Stimulated activated naive CD4-positive, alpha-beta T cell treated with Interleukin-2 at 50 U/mL for 16 hours (primary cell): Measurements from ENCODE around the gene ADCY7.

ENCODE experiments used
- DNase-seq: peaks from one replicate; lab custom pipeline; 2025; lab: John Stamatoyannopoulos, UW

The ADCY7 gene

DNA sequence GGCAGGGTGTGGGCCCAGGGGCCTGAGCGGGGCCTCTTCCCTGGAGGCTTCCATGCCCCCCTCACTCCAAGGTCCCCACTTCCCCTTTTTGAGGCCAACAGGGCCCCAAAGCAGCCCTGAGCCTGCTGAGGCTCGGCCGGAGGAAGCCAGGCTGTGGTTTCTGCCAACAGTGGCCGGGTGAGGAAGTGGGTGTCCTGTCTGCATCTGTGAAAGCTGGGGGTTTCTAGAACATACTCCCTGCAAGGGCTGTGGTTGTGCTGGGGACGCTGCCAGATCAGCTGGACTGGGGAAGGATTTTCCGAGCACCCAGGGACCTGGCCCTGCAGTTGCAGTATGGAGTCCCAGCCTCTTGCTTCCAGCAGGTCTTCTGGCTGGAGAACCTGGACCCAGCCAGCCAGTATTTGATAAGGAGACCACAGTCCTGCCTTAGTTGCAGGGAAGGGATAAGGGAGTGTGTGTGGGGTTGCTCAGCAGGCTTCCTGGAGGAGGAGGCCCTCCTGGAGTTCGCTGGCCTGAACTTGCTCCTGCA is 15.7 kb downstream of the ADCY7 start:
- DNase-seq: peak; percentile 28

GRCh38 chr16:50282955-50283631 is 16.7 kb downstream of the ADCY7 start:
- no peak for DNase-seq

GRCh38 chr16:50284131-50284911 is 18.0 kb downstream of the ADCY7 start:
- DNase-seq: no peak

- DNase-seq: no peak
Measured at GRCh38 chr16:50285406-50286003, 19.2 kb downstream of the ADCY7 start.

GRCh38 chr16:50286681-50287080 is 20.3 kb downstream of the ADCY7 start:
- DNase-seq: no peak

DNA sequence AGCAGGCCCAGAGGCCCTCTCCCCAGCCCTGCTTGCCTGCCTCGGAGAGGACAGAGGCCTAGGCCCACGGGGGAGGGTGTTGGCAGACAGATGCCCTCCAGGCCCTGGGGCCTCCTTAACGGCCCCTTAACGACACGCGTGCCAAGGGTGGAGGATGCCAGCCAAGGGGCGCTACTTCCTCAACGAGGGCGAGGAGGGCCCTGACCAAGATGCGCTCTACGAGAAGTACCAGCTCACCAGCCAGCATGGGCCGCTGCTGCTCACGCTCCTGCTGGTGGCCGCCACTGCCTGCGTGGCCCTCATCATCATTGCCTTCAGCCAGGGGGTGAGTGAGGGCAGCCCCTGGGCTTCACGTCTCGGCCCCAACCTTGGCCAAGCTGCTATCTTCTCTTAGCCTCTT is 21.7 kb downstream of the ADCY7 start:
- DNase-seq: no peak

DNA sequence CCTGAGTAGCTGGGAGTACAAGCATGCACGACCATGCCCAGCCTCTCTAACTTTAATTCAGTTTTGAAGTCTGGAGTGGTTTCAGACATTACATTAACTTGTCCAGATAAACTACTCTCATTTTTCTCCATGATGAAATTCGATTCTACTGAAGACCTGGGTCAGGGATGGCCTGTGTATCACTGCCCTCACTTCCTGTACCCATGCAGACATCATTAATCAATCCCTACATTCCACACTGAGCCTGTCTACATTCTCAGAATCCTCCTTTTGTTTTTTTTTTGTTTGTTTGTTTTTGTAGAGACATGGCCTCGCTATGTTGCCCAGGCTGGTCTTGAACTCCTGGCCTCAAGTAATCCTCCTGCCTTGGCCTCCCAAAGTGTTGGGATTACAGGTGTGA is 22.6 kb downstream of the ADCY7 start:
- DNase-seq: no peak

- DNase-seq: no peak
Measured at GRCh38 chr16:50289950-50290764, 23.8 kb downstream of the ADCY7 start.

DNA sequence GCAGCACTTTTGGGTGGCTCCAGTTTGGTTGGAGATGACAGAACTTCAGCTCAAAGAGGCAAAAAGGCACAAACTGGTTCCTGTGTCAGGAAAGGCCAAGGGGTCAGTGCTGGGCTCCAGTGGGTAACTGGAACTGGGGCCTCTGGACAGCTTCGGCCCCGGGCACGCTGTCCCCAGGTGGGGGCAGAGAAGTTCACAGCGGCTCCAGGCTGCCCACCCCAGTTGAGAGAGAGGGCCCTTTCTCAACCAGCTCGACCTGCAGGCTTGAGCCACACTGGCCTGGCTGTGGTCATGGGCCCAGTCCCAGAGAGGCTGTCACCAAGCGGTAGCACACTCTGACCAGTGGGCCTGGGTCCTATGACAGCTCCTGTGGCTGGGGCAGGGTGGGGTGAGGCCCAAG is 24.5 kb downstream of the ADCY7 start:
- DNase-seq: no peak

DNA sequence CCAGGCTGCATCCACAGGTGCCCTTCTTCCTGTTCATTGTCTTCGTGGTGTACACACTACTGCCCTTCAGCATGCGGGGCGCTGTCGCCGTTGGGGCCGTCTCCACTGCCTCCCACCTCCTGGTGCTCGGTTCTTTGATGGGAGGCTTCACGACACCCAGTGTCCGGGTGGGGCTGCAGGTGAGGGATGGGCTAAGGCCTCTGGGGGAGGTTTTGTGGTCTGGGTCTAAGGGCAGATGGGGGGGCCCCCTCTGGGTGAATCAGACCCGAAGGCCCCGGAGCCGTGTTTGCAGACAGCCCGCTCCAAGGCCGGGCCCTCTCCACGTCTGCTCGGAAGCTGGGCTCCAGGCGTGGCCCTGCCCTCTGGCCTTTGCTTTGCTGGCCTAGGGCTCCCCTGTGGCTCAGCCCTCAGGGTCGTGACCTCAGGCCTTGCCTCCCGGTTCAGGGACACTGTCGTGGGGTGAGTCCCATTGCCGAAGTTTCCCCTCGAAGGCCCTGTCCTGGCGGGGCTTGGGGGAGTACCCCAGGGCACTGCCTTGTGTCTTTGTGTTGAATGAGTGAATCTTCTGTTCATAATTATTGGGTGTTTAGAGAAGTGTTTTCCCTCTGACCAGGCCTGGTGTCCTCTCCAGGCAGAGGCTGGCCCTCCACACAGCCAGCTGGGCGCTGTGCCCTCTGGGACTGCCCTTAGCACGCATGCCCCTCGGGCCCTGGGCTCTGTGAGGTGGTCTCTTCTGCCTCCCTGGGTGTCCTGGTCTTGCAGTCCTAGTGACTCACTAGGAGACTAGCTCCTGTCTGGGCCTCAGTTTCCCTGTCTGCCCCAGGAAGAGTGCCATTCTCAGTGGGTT is 25.6 kb downstream of the ADCY7 start:
- no peak for DNase-seq

DNA sequence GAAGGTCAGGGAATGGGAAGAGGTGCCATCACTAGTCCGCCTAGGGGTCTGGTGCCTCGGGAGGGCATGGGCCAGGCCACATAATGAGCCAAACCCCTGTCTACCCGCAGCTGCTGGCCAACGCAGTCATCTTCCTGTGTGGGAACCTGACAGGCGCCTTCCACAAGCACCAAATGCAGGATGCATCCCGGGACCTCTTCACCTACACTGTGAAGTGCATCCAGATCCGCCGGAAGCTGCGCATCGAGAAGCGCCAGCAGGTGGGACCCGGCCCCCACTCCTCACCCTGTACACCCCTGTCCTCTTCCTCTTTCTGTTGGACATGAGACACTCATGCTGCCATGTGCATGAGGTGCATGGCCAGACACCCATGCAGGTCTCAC is 26.2 kb downstream of the ADCY7 start:
- DNase-seq: no peak

DNA sequence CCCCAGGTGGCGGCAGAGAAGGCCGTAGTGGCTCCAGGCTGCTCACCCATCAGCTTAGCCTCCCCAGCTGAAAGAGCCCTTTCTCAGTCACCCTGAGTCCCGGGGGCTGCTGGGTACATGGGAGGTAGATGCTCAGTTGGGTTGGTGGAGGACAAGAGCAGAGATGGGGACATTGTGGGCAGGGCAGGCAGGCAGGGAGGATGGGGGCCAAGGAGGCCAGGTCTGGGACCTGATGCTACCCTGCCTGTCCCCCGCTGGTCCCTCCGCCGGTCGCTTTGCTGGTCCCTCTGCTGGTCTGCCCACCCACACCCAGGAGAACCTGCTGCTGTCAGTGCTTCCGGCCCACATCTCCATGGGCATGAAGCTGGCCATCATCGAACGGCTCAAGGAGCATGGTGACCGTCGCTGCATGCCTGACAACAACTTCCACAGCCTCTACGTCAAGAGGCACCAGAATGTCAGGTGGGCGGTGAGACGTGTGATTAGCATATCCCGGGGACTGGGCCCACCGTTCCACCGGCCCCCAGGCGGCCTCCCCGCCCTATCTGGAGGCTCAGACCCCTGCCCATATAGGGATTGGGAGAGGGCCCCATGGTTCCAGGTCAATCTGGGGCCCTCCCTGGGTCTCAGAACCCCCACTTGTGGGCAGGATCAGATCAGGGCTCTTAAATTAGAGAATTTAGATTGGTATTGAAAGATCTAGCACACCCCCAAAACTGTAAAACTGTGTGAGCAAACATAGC is 26.9 kb downstream of the ADCY7 start:
- DNase-seq: no peak

GRCh38 chr16:50293994-50294855 is 27.9 kb downstream of the ADCY7 start:
- no peak for DNase-seq

- no peak for DNase-seq
Measured at GRCh38 chr16:50294955-50295354, 28.6 kb downstream of the ADCY7 start.

DNA sequence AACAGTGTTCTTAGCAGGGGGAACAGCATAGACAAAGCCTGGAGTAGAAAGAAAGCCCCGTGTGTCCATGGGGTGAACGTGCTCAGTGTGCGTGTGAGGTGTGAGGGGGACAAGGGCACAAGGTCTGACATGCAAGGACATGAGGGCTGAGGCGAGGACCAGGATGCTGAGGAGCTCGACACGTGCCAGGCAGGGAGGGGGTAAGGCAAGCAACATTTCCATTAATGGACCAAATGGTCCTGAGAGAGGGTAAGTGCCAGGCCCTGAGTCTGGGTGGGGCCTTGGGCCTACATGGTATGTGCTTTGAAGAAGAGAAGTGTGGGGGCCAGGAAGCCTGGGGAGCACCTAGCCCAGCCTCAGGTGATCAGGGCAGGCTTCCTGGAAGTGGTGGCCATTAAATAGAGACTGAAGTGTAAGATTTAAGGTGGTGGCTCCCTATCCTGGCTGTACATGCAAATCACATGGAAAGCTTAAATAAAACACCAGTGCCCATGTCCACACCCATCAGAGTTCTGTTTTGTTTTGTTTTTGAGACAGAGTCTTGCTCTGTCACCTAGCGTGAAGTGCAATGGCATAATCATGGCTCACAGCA is 29.3 kb downstream of the ADCY7 start:
- no peak for DNase-seq

GRCh38 chr16:50296807-50297206 is 30.5 kb downstream of the ADCY7 start:
- no peak for DNase-seq

- DNase-seq: no peak
Measured at GRCh38 chr16:50297301-50298074, 31.1 kb downstream of the ADCY7 start.

DNA sequence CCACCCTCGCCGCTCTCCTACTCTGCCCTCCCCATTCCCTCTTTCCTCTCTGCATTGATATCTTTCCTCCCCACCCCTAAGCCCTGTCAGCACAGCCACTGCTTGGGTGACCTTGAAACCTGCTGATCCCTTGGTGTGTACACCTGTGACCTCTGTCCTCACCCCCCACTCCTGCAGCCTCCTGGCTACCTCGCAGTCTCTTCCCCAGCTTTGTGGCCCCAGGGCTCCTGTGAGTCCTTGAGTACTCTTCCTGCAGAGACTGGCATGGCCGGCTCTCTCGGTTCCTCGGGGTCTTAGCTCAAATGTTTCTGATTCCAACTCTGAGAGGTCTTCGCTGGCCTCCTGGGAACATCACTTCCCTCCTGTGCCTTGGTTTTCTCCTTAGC is 31.7 kb downstream of the ADCY7 start:
- no peak for DNase-seq
